LNCaP clone FGC (cell line): ENCODE data around the gene NDST3.

Experiments used
- DNase-seq: peaks from one replicate; pipeline ENCODE4 v3.0.0-alpha.2; 2011; ENCODE audit warnings: low read depth
- H3K4me3 ChIP-seq: 2 replicates; pipeline ENCODE4 v1.5.1; 2011; ENCODE audit warnings: mild to moderate bottlenecking, low read depth, low read length, control low read depth
- TF ChIP-seq, protein P1 (sequence below): IDR thresholded peaks from 2 replicates; pipeline ENCODE4 v1.5.1; 2012; ENCODE audit warnings: mild to moderate bottlenecking; ENCODE audit not compliant: control insufficient read depth, insufficient read depth; ENCODE audit errors: extremely low read depth

The NDST3 gene

DNA sequence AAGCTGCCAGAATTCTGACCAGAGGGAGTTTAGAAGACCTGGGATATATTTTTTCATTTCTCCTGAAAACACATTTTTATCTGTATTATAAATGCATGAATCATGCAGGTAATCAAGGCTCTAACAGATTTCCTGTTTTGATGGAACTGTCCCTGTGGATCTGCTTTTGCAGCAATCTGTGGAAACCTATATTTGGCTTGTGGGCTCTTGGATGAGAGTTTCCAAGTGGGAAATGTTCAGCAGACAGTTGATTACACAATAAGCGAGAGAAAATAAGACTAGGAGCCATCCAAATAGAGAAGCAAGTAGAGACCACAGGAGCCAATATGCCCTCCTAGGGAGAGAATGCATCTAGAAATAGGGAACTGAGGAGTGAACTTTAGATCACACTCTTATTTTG lies 105.0 kb downstream of the NDST3 start:
- DNase-seq: no peak
- H3K4me3 ChIP-seq: no peak overlapping the region
- TF ChIP-seq, protein P1, sequence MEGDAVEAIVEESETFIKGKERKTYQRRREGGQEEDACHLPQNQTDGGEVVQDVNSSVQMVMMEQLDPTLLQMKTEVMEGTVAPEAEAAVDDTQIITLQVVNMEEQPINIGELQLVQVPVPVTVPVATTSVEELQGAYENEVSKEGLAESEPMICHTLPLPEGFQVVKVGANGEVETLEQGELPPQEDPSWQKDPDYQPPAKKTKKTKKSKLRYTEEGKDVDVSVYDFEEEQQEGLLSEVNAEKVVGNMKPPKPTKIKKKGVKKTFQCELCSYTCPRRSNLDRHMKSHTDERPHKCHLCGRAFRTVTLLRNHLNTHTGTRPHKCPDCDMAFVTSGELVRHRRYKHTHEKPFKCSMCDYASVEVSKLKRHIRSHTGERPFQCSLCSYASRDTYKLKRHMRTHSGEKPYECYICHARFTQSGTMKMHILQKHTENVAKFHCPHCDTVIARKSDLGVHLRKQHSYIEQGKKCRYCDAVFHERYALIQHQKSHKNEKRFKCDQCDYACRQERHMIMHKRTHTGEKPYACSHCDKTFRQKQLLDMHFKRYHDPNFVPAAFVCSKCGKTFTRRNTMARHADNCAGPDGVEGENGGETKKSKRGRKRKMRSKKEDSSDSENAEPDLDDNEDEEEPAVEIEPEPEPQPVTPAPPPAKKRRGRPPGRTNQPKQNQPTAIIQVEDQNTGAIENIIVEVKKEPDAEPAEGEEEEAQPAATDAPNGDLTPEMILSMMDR: no peak

DNA sequence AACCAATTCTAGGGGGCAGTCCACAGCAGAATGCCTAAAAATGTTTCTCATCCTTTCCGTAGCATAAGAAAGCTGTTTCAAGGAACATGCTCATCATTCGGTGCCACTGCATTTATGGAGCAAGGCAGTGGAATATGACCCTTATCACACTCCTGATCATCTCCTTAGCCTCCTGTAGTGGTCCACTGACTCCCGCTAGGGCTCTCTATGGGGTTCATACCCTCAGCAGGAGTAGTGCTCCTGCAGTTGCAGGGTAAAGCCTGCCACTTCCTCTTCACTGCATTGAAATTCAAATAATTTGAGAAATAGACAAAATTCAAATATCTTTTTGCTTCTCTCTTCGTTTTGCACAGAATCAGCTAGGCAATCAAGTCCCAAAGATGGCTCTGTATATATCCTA lies 107.0 kb downstream of the NDST3 start:
- no peak for DNase-seq
- H3K4me3 ChIP-seq: no peak overlapping the region
- TF ChIP-seq, protein P1: no peak

- no peak overlapping the region for H3K4me3 ChIP-seq
- TF ChIP-seq, protein P1: no peak
- DNase-seq: no peak
These were observed 120.4 kb downstream of the NDST3 start for GRCh38 chr4:118154649-118155048.

GRCh38 chr4:118155516-118155915 lies 121.2 kb downstream of the NDST3 start:
- no peak for DNase-seq
- TF ChIP-seq, protein P1: no peak
- no peak overlapping the region for H3K4me3 ChIP-seq

DNA sequence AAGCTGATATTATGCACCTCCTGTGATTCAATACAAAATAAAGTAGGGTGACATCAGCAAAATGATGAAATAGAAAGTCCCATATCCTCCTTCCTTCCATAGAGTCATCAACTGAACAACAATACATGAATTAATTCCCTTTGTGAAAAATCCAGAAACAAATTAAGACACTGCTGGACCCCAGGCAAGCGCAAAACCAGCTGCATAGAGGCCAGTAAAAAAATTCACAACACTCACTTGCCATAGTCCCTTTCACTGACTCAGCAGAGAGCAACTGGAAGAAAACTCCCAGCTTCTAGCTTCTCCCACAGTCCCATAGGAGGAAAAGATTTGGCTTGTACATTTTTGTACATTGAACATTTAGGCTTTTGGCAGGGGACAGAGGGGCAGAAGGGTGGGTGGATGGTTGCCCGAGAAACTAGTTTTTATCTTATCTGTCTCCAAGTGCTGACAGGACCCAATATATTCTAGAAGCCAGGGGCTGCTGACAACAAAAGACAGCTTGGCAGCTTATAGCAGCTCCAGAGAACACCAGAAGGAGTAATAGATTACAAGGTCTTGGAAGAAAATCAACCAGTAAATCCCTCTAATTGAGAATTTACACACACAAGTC lies 124.6 kb downstream of the NDST3 start:
- TF ChIP-seq, protein P1: no peak
- no peak overlapping the region for H3K4me3 ChIP-seq
- no peak for DNase-seq

DNA sequence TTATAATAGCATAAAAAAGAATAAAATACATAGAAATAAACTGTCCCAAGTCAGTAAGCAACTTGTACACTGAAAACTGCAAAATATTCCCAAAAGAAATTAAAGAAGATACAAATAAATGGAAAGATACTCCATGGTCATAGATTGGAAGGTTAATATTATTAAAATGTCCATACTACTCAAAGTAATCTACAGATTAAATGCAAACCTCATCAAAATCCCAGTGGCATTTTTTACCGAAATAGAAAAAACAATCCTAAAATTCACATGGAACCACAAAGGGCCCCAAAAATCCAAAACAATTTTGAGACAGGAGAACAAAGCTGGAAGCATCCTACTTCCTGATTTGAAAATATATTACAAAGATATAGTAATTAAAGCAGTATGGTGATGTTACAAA lies 133.0 kb downstream of the NDST3 start:
- TF ChIP-seq, protein P1: no peak
- DNase-seq: no peak
- H3K4me3 ChIP-seq: no peak overlapping the region

GRCh38 chr4:118171381-118171780 lies 137.1 kb downstream of the NDST3 start:
- TF ChIP-seq, protein P1: no peak
- H3K4me3 ChIP-seq: no peak overlapping the region
- DNase-seq: no peak
